GM12878 (cell line): ENCODE results near the gene CD27. TPM values are rescaled to one million over a fixed set of nuclear protein-coding genes. Genes with fewer than 3 reads are reported as not detected.
"Not testable (repeated sequence)": the region's sequence is repeated elsewhere in the genome, so short reads cannot be mapped to it uniquely, and the experiment has no call there.

Experiments used
- ATAC-seq: fragments of 200-7000 bp; cut with Tn5 transposase; 3 replicates; pipeline ENCODE4 v1.9.1; 2020; ENCODE audit warnings: mild to moderate bottlenecking, moderate library complexity
- BruUV-seq: library from RNA; stranded (reverse); fragments of 400-500 nt; replicated peaks from 2 replicates; lab custom pipeline; 2021; lab: Mats Ljungman, UMichigan
- CTCF ChIA-PET: fragments of 300-600 bp; sonication (Branson Sonifier 250); formaldehyde crosslinking; extraction: SDS; loops from one replicate; lab custom pipeline; 2021; ENCODE audit warnings: inconsistent platforms; lab: Yijun Ruan, JAX
- POLR2A ChIA-PET: fragments of 350-600 bp; formaldehyde crosslinking; extraction: SDS; loops from one replicate; lab custom pipeline; 2021; ENCODE audit warnings: inconsistent platforms; lab: Charles Lee
- RAD21 ChIA-PET: fragments of 300-600 bp; sonication (Branson Sonifier 250); formaldehyde crosslinking; loops from one replicate; lab custom pipeline; 2023; ENCODE audit warnings: antibody characterized with exemption; ENCODE audit not compliant: unreplicated experiment; lab: Charles Lee
- SMC1A ChIA-PET: fragments of 300-600 bp; sonication (Branson Sonifier 250); formaldehyde crosslinking; loops from one replicate; lab custom pipeline; 2023; ENCODE audit not compliant: unreplicated experiment, uncharacterized antibody; lab: Charles Lee
- DNase-seq: peaks from one replicate; pipeline ENCODE4 v3.0.0-alpha.2; 2011; ENCODE audit warnings: low read depth, low spot score
- FAIRE-seq: peaks from 3 replicates; lab custom pipeline; 2011; peaks lifted over from hg19 to GRCh38; lab: Jason Lieb, UNC
- H2AFZ ChIP-seq: 2 replicates; pipeline ENCODE4 v1.6.0; 2011; ENCODE audit warnings: low read depth, low read length, control low read depth; ENCODE audit not compliant: control insufficient read depth
- H3K27ac ChIP-seq: 2 replicates; pipeline ENCODE4 v1.5.1; 2011; ENCODE audit warnings: control low read depth; ENCODE audit not compliant: control insufficient read depth, insufficient read depth
- H3K27me3 ChIP-seq, 2 experiments: replicated peaks in 1 of 2; 2 replicates each; pipeline versions ENCODE4 v1.6.0 to v1.6.1; 2011; ENCODE audit warnings: low read length in 1 of 2; ENCODE audit not compliant: control insufficient read depth in 2 of 2, insufficient read depth in 2 of 2
- H3K36me3 ChIP-seq, 2 experiments: 2 replicates each; pipeline ENCODE4 v1.5.1; 2011; ENCODE audit warnings: low read length in 1 of 2; ENCODE audit not compliant: control insufficient read depth in 2 of 2, insufficient read depth in 2 of 2
- H3K4me1 ChIP-seq: 2 replicates; pipeline ENCODE4 v1.6.1; 2011; ENCODE audit warnings: mild to moderate bottlenecking, low read length, moderate library complexity, mixed read lengths; ENCODE audit not compliant: control insufficient read depth, insufficient read depth
- H3K4me2 ChIP-seq: 2 replicates; pipeline ENCODE4 v1.6.0; 2011; ENCODE audit warnings: control low read depth; ENCODE audit not compliant: control insufficient read depth, insufficient read depth
- H3K4me3 ChIP-seq: fragments of 200-600 bp; sonication (generic); 2 replicates; pipeline ENCODE4 v1.5.1; 2016
- H3K79me2 ChIP-seq: 2 replicates; pipeline ENCODE4 v1.6.0; 2011; ENCODE audit warnings: low read length; ENCODE audit not compliant: control insufficient read depth, insufficient read depth
- H3K9ac ChIP-seq: 2 replicates; pipeline ENCODE4 v1.8.0; 2011; ENCODE audit warnings: low read length, control low read depth, mixed read lengths; ENCODE audit not compliant: control insufficient read depth, insufficient read depth
- H3K9me3 ChIP-seq: replicated peaks from 3 replicates; pipeline ENCODE4 v1.5.1; 2011; ENCODE audit warnings: mild to moderate bottlenecking, low read length; ENCODE audit not compliant: control insufficient read depth, insufficient read depth
- H4K20me1 ChIP-seq: 2 replicates; pipeline ENCODE4 v1.6.0; 2011; ENCODE audit not compliant: control insufficient read depth, insufficient read depth
- BCL11A ChIP-seq: IDR thresholded peaks from 2 replicates; pipeline ENCODE4 v1.6.1; 2011; ENCODE audit warnings: low read depth, low read length
- CBX3 ChIP-seq: fragments of 200-600 bp; sonication (generic); IDR thresholded peaks from 2 replicates; pipeline ENCODE4 v1.6.1; 2016; ENCODE audit warnings: low read depth, borderline replicate concordance
- EED ChIP-seq: sonication (generic); IDR thresholded peaks from 2 replicates; pipeline ENCODE4 v1.6.1; 2016; ENCODE audit warnings: antibody characterized with exemption, low read depth
- EGR1 ChIP-seq, 2 experiments: IDR thresholded peaks; 1 replicate in 1 of 2; 2 replicates in 1 of 2; pipeline ENCODE4 v1.6.1; 2011 to 2012; ENCODE audit warnings: low read depth in 2 of 2, low read length in 2 of 2, borderline replicate concordance in 1 of 2, mild to moderate bottlenecking in 1 of 2, moderate library complexity in 1 of 2
- FOXM1 ChIP-seq: IDR thresholded peaks from 2 replicates; pipeline ENCODE4 v1.6.1; 2012; ENCODE audit warnings: low read depth, mild to moderate bottlenecking, inconsistent platforms, low read length, moderate library complexity
- IKZF2 ChIP-seq, 2 experiments: fragments of 450-650 bp; IDR thresholded peaks; 2 replicates each; pipeline ENCODE4 v1.6.1; 2017; ENCODE audit warnings: mild to moderate bottlenecking in 2 of 2, moderate library complexity in 2 of 2
- IRF4 ChIP-seq: IDR thresholded peaks from 2 replicates; pipeline ENCODE4 v1.6.1; 2011; ENCODE audit warnings: low read depth, low read length
- NR2C2 ChIP-seq: IDR thresholded peaks from 2 replicates; pipeline ENCODE4 v1.6.1; 2011; ENCODE audit warnings: borderline replicate concordance, low read depth; ENCODE audit not compliant: control insufficient read depth, insufficient read length
- POLR2A ChIP-seq: IDR thresholded peaks from 2 replicates; pipeline ENCODE4 v1.6.1; 2011; ENCODE audit warnings: low read depth, mild to moderate bottlenecking, low read length
- SMAD5 ChIP-seq: IDR thresholded peaks from 2 replicates; pipeline ENCODE4 v1.6.1; 2016; ENCODE audit warnings: antibody characterized with exemption, low read depth
- SUPT20H ChIP-seq: IDR thresholded peaks from 2 replicates; pipeline ENCODE4 v1.6.1; 2011; ENCODE audit warnings: low read depth, mild to moderate bottlenecking, low read length, moderate library complexity, borderline replicate concordance; ENCODE audit not compliant: control insufficient read depth
- ZZZ3 ChIP-seq: IDR thresholded peaks from 2 replicates; pipeline ENCODE4 v1.6.1; 2011; ENCODE audit warnings: low read depth; ENCODE audit not compliant: control insufficient read depth, insufficient read length
- WGBS: methylation state at CpG from one replicate; pipeline ENCODE4 v1.1.6; 2016; ENCODE audit warnings: low lambda C conversion rate; ENCODE audit not compliant: insufficient replicate concordance, insufficient coverage; ENCODE audit errors: missing lambda C conversion rate; 5-methylcytosine and 5-hydroxymethylcytosine counted together
- in situ Hi-C: fragments of 300-500 bp; cut with MboI; formaldehyde crosslinking; loops from 9 replicates; pipeline ENCODE4 v1.14.3; 2018; ENCODE audit warnings: mixed read lengths
- intact Hi-C: fragments of 100-400 bp; cut with micrococcal nuclease; formaldehyde crosslinking; loops from one replicate; pipeline ENCODE4 v1.14.2; 2022; ENCODE audit not compliant: unreplicated experiment
- polyA plus RNA-seq, 11 experiments: library from polyadenylated mRNA; depleted of rRNA in 4 of 11; unstranded in 6 of 11; stranded (reverse) in 5 of 11; fragments of >200 nt; fragmentation: Nextera tagmentation in 4 of 11; fragmentation: Illumina TruSeq in 1 of 11; extraction: Ambion mirVana in 4 of 11; extraction: Trizol in 1 of 11; gene quantifications; 1 replicate in 1 of 11; 2 replicates in 10 of 11; pipeline versions ENCODE4 v1.2.1 to v1.2.3, GENCODE V29; 2011 to 2016; ENCODE audit warnings: inconsistent platforms in 2 of 11, missing spikeins in 2 of 11, low read depth in 1 of 11
- total RNA-seq, 4 experiments: library from RNA; depleted of rRNA in 3 of 4; stranded (reverse); fragments of >200 nt in 3 of 4; fragmentation: Illumina TruSeq in 1 of 4; extraction: Trizol in 1 of 4; gene quantifications; 2 replicates each; pipeline versions ENCODE4 v1.2.1 to v1.2.3, GENCODE V29; 2013 to 2021
- TF ChIP-seq, protein P1 (sequence below): fragments of 450-650 bp; IDR thresholded peaks from 2 replicates; pipeline ENCODE4 v1.6.1; 2018; ENCODE audit warnings: mild to moderate bottlenecking, low read depth, moderate library complexity; ENCODE audit not compliant: partially characterized antibody

The CD27 gene
- total and polyA plus RNA-seq, 10 of the 15 experiments (the other 5 are each of a cell fraction or from before 2014, with no cell fraction given): 4.9 to 184 (median 106) TPM

DNA sequence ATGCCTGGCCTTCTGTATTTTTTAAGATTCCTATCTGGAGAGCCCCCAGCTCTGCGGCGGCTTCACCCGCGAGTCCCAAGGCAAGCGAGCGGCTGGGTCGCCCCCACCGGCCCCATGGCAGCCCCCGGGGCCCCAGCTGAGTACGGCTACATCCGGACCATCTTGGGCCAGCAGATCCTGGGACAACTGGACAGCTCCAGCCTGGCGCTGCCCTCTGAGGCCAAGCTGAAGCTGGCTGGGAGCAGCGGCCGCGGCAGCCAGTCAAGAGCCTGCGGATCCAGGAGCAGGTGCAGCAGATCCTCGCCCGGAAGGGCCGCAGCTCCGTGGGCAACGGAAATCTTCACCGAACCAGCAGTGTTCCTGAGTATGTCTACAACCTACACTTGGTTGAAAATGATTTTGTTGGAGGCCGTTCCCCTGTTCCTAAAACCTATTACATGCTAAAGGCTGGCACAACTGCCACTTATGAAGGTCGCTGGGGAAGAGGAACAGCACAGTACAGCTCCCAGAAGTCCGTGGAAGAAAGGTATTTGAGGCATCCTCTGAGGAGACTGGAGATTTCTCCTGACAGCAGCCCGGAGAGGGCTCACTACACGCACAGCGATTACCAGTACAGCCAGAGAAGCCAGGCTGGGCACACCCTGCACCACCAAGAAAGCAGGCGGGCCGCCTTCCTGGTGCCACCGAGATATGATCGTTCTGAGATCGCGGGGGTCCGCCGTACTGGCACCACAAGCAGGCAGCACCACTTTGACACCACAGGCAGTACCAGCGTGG lies 33.0 kb downstream of the CD27 start:
- SMC1A ChIA-PET, H4K20me1 ChIP-seq, H2AFZ ChIP-seq, DNase-seq, H3K4me3 ChIP-seq, in situ Hi-C loops, FAIRE-seq, H3K4me1 ChIP-seq, H3K9me3 ChIP-seq, CTCF ChIA-PET, BruUV-seq, H3K4me2 ChIP-seq, H3K36me3 ChIP-seq, intact Hi-C loops, H3K9ac ChIP-seq, H3K27ac ChIP-seq, H3K79me2 ChIP-seq, H3K27me3 ChIP-seq, ATAC-seq: not testable (repeated sequence)
- WGBS: 79% methylated on average over 37 of the region's 37 CpGs
- ChIA-PET POLR2A (interaction anchor here (0.6 kb wide), 1 partner anchor 56 kb away, joined by 4 read pairs; the partner anchor contains the start of gene GAPDH), RAD21 (interaction anchor here (0.7 kb wide), 1 partner anchor 151 kb away, joined by 3 read pairs; no protein-coding TSS in a partner anchor)

DNA sequence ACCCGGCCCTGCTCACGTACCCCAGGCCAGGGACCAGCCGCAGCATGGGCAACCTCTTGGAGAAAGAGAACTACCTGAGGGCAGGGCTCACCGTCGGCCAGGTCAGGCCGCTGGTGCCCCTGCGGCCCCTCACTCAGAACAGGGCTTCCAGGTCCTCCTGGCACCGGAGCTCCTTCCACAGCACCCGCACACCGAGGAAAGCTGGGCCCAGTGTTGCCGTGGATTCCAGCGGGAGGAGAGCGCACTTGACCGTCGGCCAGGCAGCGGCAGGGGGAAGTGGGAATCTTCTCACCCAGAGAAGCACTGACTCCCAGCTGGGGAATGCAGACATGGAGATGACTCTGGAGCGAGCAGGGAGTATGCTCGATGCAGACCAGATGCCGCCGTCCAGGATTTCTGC lies 33.7 kb downstream of the CD27 start:
- in situ Hi-C loops (no loop called here), intact Hi-C loops (no loop called here)
- TF ChIP-seq SMAD5 (no peak), EED (no peak), NR2C2 (no peak), SUPT20H (no peak), FOXM1 (no peak), EGR1 (IDR thresholded peaks at IDR 0.05; ENCODE audit: borderline replicate concordance in 1 of 2, low read depth in 2 of 2, low read length in 2 of 2) (no peak), IRF4 (no peak), IKZF2 (IDR thresholded peaks at IDR 0.05) (no peak), CBX3 (no peak), POLR2A (no peak), ZZZ3 (no peak), BCL11A (no peak)
- TF ChIP-seq, protein P1, sequence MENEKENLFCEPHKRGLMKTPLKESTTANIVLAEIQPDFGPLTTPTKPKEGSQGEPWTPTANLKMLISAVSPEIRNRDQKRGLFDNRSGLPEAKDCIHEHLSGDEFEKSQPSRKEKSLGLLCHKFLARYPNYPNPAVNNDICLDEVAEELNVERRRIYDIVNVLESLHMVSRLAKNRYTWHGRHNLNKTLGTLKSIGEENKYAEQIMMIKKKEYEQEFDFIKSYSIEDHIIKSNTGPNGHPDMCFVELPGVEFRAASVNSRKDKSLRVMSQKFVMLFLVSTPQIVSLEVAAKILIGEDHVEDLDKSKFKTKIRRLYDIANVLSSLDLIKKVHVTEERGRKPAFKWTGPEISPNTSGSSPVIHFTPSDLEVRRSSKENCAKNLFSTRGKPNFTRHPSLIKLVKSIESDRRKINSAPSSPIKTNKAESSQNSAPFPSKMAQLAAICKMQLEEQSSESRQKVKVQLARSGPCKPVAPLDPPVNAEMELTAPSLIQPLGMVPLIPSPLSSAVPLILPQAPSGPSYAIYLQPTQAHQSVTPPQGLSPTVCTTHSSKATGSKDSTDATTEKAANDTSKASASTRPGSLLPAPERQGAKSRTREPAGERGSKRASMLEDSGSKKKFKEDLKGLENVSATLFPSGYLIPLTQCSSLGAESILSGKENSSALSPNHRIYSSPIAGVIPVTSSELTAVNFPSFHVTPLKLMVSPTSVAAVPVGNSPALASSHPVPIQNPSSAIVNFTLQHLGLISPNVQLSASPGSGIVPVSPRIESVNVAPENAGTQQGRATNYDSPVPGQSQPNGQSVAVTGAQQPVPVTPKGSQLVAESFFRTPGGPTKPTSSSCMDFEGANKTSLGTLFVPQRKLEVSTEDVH: no peak
- FAIRE-seq: no peak
- SMC1A ChIA-PET: no interaction called here
- Histone ChIP-seq H3K79me2 (no peaks in the 10 kb centered on the region), H3K27ac (no peak overlapping the region), H3K4me1 (no peaks in the 10 kb centered on the region), H3K4me2 (no peak overlapping the region), H4K20me1 (no peaks in the 10 kb centered on the region), H3K27me3 (no peaks in the 10 kb centered on the region), H2AFZ (no peak overlapping the region), H3K4me3 (no peak overlapping the region), H3K9me3 (no peaks in the 10 kb centered on the region; the same call in 2 of the 3 replicates), H3K36me3 (no peaks in the 10 kb centered on the region), H3K9ac (no peak overlapping the region)
- RAD21 ChIA-PET: no interaction called here
- no TSS peak for BruUV-seq
- CTCF ChIA-PET: no interaction called here
- no peak for ATAC-seq
- WGBS: 75% methylated on average over 20 of the region's 20 CpGs
- DNase-seq: no peak
- POLR2A ChIA-PET: no interaction called here
